Measurements from ENCODE around the gene ACYP2. TPM values are rescaled to one million over a fixed set of nuclear protein-coding genes. Genes with fewer than 3 reads are reported as not detected.
A peak's percentile ranks its signal among the peaks of the same experiment; 100 is the strongest.
"Not testable (repeated sequence)": the region's sequence is repeated elsewhere in the genome, so short reads cannot be mapped to it uniquely, and the experiment has no call there.

ACYP2 gene
- total and polyA plus RNA-seq, 4 donors: 16.3 to 36.4 (median 24.8) TPM

- Histone ChIP-seq H3K27ac (ENCODE audit: low read depth in 1 of 2, low read length in 2 of 2) (no peak overlapping the region), H3K4me3 (ENCODE audit: low read length in 2 of 2) (no peak overlapping the region), H3K4me1 (ENCODE audit: control insufficient read depth in 1 of 2, insufficient read depth in 2 of 2, low read length in 2 of 2) (no peaks in the 10 kb centered on the region), H3K27me3 (ENCODE audit: control insufficient read depth in 1 of 2, insufficient read depth in 2 of 2, low read length in 1 of 2) (peaks cover 0 to 1% of the 10 kb centered on the region in 2 donors), H3K36me3 (ENCODE audit: control insufficient read depth in 1 of 2, insufficient read depth in 2 of 2, low read length in 1 of 2) (no peaks in the 10 kb centered on the region), H3K9me3 (ENCODE audit: control insufficient read depth, low read length) (no peaks in the 10 kb centered on the region)
- DNase-seq: no peak
- ATAC-seq (ENCODE audit: low FRiP score): no peak
- intact Hi-C loops (cut with DNase I): no loop called here
- 84 to 86% methylated on average over 2 of the region's 2 CpGs for WGBS, 2 donors
Measured at GRCh38 chr2:54310961-54311360, 195.5 kb downstream of the ACYP2 start.

GRCh38 chr2:54313147-54313546, 197.7 kb downstream of the ACYP2 start:
- ATAC-seq (ENCODE audit: low FRiP score) (no peak), DNase-seq (no peak)
- intact Hi-C loops (cut with DNase I): no loop called here
- Histone ChIP-seq H3K4me3 (ENCODE audit: low read length in 2 of 2) (no peak overlapping the region), H3K4me1 (ENCODE audit: control insufficient read depth in 1 of 2, insufficient read depth in 2 of 2, low read length in 2 of 2) (no peaks in the 10 kb centered on the region), H3K9me3 (ENCODE audit: control insufficient read depth, low read length) (no peaks in the 10 kb centered on the region), H3K36me3 (ENCODE audit: control insufficient read depth in 1 of 2, insufficient read depth in 2 of 2, low read length in 1 of 2) (no peaks in the 10 kb centered on the region), H3K27ac (ENCODE audit: low read depth in 1 of 2, low read length in 2 of 2) (no peak overlapping the region), H3K27me3 (ENCODE audit: control insufficient read depth in 1 of 2, insufficient read depth in 2 of 2, low read length in 1 of 2) (peaks cover 0 to 1% of the 10 kb centered on the region in 2 donors)
- 84 to 86% methylated on average over 10 of the region's 10 CpGs for WGBS, 2 donors

DNA sequence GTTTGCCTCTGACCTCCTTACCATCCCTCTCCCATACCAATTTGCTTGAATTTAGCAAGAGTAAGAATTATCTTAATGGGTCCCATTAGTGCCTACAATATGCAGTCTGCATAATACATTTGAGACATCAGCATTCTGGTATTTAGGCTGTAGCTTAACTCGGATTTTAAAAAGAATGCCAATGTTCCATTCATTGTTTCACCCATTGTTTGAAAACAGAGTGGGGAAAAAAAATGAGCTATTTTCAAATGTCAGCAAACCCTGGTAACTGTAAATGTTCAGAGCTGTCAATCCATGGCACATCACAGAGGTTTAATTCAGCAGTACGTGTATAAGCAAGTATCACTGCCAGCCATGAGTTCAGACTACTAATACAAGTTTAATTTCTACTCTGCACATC, 202.6 kb downstream of the ACYP2 start:
- Histone ChIP-seq H3K27me3 (ENCODE audit: control insufficient read depth in 1 of 2, insufficient read depth in 2 of 2, low read length in 1 of 2) (no peaks in the 10 kb centered on the region), H3K4me3 (ENCODE audit: low read length in 2 of 2) (no peak overlapping the region), H3K27ac (ENCODE audit: low read depth in 1 of 2, low read length in 2 of 2) (no peak overlapping the region), H3K4me1 (ENCODE audit: control insufficient read depth in 1 of 2, insufficient read depth in 2 of 2, low read length in 2 of 2) (no peaks in the 10 kb centered on the region), H3K36me3 (ENCODE audit: control insufficient read depth in 1 of 2, insufficient read depth in 2 of 2, low read length in 1 of 2) (no peaks in the 10 kb centered on the region), H3K9me3 (ENCODE audit: control insufficient read depth, low read length) (no peaks in the 10 kb centered on the region)
- intact Hi-C loops (cut with DNase I): no loop called here
- 58 to 63% methylated on average over 2 of the region's 2 CpGs for whole genome bisulfite sequencing, 2 donors
- DNase-seq (no peak), ATAC-seq (ENCODE audit: low FRiP score) (no peak)

DNA sequence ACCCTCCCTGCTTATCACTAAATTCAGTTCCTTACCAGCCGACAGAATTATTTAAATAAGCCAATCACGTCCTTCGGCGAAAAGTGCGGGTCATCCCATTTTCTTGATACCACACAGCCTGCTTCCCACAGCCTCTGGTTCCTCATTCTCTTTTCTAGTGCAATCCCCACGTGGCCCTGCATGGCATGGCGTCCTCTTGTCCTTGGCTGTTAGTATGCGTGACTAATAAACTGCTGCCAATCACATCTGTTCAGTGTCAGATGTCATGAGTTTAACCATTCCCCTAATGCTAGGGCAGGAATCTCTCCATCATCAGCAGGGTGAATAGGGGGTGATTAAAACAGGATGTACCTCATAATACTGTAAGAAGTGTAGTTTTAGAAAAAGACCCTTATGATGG, 203.4 kb downstream of the ACYP2 start:
- Histone ChIP-seq H3K36me3 (ENCODE audit: control insufficient read depth in 1 of 2, insufficient read depth in 2 of 2, low read length in 1 of 2) (no peaks in the 10 kb centered on the region), H3K9me3 (ENCODE audit: control insufficient read depth, low read length) (no peaks in the 10 kb centered on the region), H3K4me3 (ENCODE audit: low read length in 2 of 2) (no peak overlapping the region), H3K4me1 (ENCODE audit: control insufficient read depth in 1 of 2, insufficient read depth in 2 of 2, low read length in 2 of 2) (no peaks in the 10 kb centered on the region), H3K27ac (ENCODE audit: low read depth in 1 of 2, low read length in 2 of 2) (no peak overlapping the region), H3K27me3 (ENCODE audit: control insufficient read depth in 1 of 2, insufficient read depth in 2 of 2, low read length in 1 of 2) (no peaks in the 10 kb centered on the region)
- intact Hi-C loops (cut with DNase I): no loop called here
- no peak for ATAC-seq (ENCODE audit: low FRiP score)
- no peak for DNase-seq
- WGBS, 2 donors: 74 to 77% methylated on average over 8 of the region's 8 CpGs

DNA sequence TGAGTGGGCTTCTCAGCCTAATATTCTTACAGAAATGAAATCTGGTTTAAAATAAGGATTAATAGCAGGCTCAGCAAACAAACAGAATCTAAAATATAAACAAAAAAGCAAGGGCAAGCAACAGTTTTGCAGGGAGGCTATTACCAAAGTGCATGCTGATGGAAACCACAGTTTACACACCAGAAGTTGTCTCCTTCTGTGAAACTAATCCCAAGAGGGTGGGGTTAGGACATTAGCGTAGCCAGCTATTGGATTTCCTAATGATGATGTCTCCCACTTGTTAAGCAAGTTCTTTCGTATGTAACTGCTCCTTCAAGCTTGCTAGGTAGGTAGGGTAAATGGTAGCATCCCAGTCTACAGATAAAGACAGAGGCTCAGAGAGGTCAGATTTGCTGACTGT, 205.6 kb downstream of the ACYP2 start:
- no peak overlapping the region for H3K27ac ChIP-seq (ENCODE audit: low read depth in 1 of 2, low read length in 2 of 2)
- DNase-seq (no peak), ATAC-seq (ENCODE audit: low FRiP score) (no peak)
- intact Hi-C loops (cut with DNase I): loop anchor here in 1 of 2 donors (10.0 kb wide), 1 partner anchor 116 kb away; no protein-coding TSS in a partner anchor
- H3K27me3 ChIP-seq (ENCODE audit: control insufficient read depth in 1 of 2, insufficient read depth in 2 of 2, low read length in 1 of 2): no peaks in the 10 kb centered on the region
- WGBS, 2 donors: 89 to 91% methylated on average over 2 of the region's 2 CpGs
- H3K9me3 ChIP-seq (ENCODE audit: control insufficient read depth, low read length): peaks cover 4% of the 10 kb centered on the region
- no peaks in the 10 kb centered on the region for H3K36me3 ChIP-seq (ENCODE audit: control insufficient read depth in 1 of 2, insufficient read depth in 2 of 2, low read length in 1 of 2)
- H3K4me3 ChIP-seq (ENCODE audit: low read length in 2 of 2): no peak overlapping the region
- H3K4me1 ChIP-seq (ENCODE audit: control insufficient read depth in 1 of 2, insufficient read depth in 2 of 2, low read length in 2 of 2): no peaks in the 10 kb centered on the region

DNA sequence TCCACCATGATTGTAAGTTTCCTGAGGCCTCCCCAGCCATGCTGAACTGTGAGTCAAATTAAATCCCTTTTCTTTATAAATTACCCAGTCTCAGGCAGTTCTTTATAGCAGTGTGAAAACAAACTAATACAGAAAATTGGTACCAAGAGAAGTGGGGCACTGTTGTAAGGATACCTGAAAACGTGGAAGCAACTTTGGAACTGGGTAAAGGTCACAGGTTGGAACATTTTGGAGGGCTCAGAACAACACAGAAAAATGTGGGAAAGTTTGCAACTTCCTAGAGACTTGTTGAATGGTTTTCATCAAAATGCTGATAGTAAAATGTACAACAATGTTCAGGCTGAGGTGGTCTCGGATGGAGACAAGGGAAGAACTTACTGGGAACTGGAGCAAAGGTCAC, 209.1 kb downstream of the ACYP2 start:
- not testable (repeated sequence) for H3K4me1 ChIP-seq (ENCODE audit: control insufficient read depth in 1 of 2, insufficient read depth in 2 of 2, low read length in 2 of 2); DNase-seq; H3K4me3 ChIP-seq (ENCODE audit: low read length in 2 of 2); H3K27me3 ChIP-seq (ENCODE audit: control insufficient read depth in 1 of 2, insufficient read depth in 2 of 2, low read length in 1 of 2); H3K9me3 ChIP-seq (ENCODE audit: control insufficient read depth, low read length); H3K27ac ChIP-seq (ENCODE audit: low read depth in 1 of 2, low read length in 2 of 2); ATAC-seq (ENCODE audit: low FRiP score); H3K36me3 ChIP-seq (ENCODE audit: control insufficient read depth in 1 of 2, insufficient read depth in 2 of 2, low read length in 1 of 2)
- intact Hi-C loops (cut with DNase I): loop anchor here in 1 of 2 donors (10.0 kb wide), 1 partner anchor 120 kb away; no protein-coding TSS in a partner anchor
- WGBS, 2 donors: 94 to 96% methylated on average over 2 of the region's 2 CpGs

DNA sequence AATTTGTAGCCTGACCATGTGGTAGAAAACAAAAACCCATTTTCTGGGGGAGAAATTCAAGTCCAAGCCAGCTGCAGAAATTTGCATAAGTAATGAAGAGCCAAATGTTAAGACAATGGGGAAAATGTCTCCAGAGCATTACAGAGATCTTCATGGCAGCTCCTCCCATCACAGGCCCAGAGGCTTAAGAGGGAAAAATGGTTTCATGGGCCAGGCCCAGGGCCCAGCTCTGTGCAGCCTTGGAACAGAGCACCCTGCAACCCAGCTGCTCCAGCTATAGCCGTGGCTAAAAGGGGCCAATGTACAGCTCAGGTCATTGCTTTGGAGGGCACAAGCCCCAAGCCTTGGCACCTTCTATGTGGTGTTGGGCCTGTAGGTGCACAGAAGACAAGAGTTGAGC, 209.7 kb downstream of the ACYP2 start:
- intact Hi-C loops (cut with DNase I): loop anchor here in 1 of 2 donors (10.0 kb wide), 1 partner anchor 120 kb away; no protein-coding TSS in a partner anchor
- Histone ChIP-seq H3K4me3 (ENCODE audit: low read length in 2 of 2) (no peak overlapping the region), H3K36me3 (ENCODE audit: control insufficient read depth in 1 of 2, insufficient read depth in 2 of 2, low read length in 1 of 2) (no peaks in the 10 kb centered on the region), H3K27me3 (ENCODE audit: control insufficient read depth in 1 of 2, insufficient read depth in 2 of 2, low read length in 1 of 2) (no peaks in the 10 kb centered on the region), H3K4me1 (ENCODE audit: control insufficient read depth in 1 of 2, insufficient read depth in 2 of 2, low read length in 2 of 2) (no peaks in the 10 kb centered on the region), H3K9me3 (ENCODE audit: control insufficient read depth, low read length) (peaks cover 4% of the 10 kb centered on the region), H3K27ac (ENCODE audit: low read depth in 1 of 2, low read length in 2 of 2) (no peak overlapping the region)
- DNase-seq: no peak
- WGBS, 2 donors: 97 to 100% methylated on average over 1 of the region's 1 CpG
- ATAC-seq (ENCODE audit: low FRiP score): no peak

DNA sequence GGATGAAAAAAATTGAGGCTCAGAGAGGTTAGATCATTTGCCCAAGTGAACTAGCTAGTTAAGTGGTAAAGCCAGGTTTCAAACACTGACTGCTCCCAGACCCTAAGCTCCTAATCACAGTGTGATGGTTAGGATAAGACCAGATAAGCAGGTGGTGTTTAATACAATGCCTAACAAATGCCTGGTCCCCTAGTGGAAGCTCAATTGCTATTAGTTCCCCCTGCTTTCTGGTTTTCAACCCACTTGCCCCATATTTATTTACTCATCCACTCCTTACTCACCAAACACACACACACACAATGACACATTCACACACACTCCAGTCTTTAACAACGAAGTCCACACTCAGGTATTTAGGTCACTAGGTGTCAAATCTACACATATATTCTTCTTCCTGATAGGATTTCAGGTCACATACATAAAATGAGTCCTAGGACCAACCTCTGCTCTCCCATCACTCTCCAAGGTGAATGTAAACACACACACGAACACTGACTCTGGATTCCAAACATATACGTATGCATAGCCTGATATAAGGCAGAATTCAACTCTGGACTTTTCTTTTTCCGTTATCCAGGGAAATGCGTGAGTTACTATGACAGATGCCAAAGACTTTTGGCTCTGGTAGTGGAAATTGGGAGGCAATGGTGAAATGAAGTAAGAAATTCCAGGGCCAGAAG, 214.2 kb downstream of the ACYP2 start:
- H3K4me1 ChIP-seq (ENCODE audit: control insufficient read depth in 1 of 2, insufficient read depth in 2 of 2, low read length in 2 of 2): no peaks in the 10 kb centered on the region
- H3K27ac ChIP-seq (ENCODE audit: low read depth in 1 of 2, low read length in 2 of 2): peak overlapping the region; percentile 89 to 96
- peaks cover 4% of the 10 kb centered on the region for H3K9me3 ChIP-seq (ENCODE audit: control insufficient read depth, low read length)
- ATAC-seq (ENCODE audit: low FRiP score): no peak
- no peak for DNase-seq
- no peaks in the 10 kb centered on the region for H3K36me3 ChIP-seq (ENCODE audit: control insufficient read depth in 1 of 2, insufficient read depth in 2 of 2, low read length in 1 of 2)
- H3K27me3 ChIP-seq (ENCODE audit: control insufficient read depth in 1 of 2, insufficient read depth in 2 of 2, low read length in 1 of 2): no peaks in the 10 kb centered on the region
- intact Hi-C loops (cut with DNase I): loop anchor here (2.0 to 10.0 kb wide), 5 partner anchors 122 to 212 kb away; partner anchors contain the start of genes ACYP2 (in 1 of the 2) and SPTBN1 (in 1 of the 2)
- WGBS, 2 donors: 6 to 8% methylated on average over 5 of the region's 5 CpGs
- peak overlapping the region in 1 of 2 donors; percentile 66 for H3K4me3 ChIP-seq (ENCODE audit: low read length in 2 of 2)

Measured in aorta (tissue), 5 donors.